ENCODE results near the gene ZBTB20.

Gene ZBTB20

DNA sequence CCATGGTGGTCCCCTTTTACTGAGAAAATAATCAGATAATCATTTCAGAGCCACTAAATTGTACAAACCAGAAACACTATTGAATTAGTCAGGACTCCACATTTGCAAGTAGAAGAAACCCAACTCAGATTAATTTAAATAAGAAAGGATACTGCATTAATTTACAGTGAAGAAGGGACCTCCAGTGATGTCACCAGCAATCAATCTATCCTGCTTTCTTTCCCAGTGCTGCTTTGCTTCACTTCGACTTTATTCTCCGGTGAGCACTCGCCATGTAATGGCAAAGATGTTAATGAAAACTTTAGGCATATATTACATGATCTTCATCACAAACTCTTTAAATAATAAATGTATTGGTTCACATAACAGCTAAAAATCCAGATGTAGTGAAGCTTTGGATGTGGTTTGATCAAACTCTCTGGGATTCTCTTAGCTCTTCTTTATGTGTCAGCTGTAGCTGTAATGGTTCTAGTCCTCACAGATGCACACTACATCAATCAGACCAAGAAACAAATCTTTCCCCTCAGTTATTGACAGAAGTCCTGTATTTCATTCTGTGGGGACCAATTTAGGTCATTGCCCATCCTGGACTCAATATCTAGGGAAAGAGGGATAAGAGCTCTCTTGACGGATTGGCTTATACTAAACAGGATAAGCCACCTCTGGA lies 14.2 kb upstream of the ZBTB20 start:
- no peak for TF ChIP-seq EZH2phosphoT487 (IDR thresholded peaks at IDR 0.05; ENCODE audit: borderline replicate concordance, low read length)
- TF ChIP-seq, protein P1, sequence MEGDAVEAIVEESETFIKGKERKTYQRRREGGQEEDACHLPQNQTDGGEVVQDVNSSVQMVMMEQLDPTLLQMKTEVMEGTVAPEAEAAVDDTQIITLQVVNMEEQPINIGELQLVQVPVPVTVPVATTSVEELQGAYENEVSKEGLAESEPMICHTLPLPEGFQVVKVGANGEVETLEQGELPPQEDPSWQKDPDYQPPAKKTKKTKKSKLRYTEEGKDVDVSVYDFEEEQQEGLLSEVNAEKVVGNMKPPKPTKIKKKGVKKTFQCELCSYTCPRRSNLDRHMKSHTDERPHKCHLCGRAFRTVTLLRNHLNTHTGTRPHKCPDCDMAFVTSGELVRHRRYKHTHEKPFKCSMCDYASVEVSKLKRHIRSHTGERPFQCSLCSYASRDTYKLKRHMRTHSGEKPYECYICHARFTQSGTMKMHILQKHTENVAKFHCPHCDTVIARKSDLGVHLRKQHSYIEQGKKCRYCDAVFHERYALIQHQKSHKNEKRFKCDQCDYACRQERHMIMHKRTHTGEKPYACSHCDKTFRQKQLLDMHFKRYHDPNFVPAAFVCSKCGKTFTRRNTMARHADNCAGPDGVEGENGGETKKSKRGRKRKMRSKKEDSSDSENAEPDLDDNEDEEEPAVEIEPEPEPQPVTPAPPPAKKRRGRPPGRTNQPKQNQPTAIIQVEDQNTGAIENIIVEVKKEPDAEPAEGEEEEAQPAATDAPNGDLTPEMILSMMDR (IDR thresholded peaks at IDR 0.05; ENCODE audit: low read depth, low read length, poor library complexity, severe bottlenecking), result no peak
- H3K79me2 ChIP-seq (ENCODE audit: control insufficient read depth, low read length), result no peaks in the 10 kb centered on the region
- no peaks in the 10 kb centered on the region for H3K36me3 ChIP-seq (ENCODE audit: control insufficient read depth, low read length)
- no peak overlapping the region for H3K27ac ChIP-seq (ENCODE audit: low read depth, low read length)
- H3K4me2 ChIP-seq (ENCODE audit: low read length), result no peak overlapping the region
- H3K27me3 ChIP-seq (ENCODE audit: control insufficient read depth, low read length), result no peaks in the 10 kb centered on the region
- no peaks in the 10 kb centered on the region for H3K9me2 ChIP-seq (replicated peaks; ENCODE audit: control insufficient read depth, low read length)
- H4K20me1 ChIP-seq (ENCODE audit: control insufficient read depth, insufficient read depth, low read depth, low read length), result no peaks in the 10 kb centered on the region
- H3K4me3 ChIP-seq (ENCODE audit: low read length), result no peak overlapping the region
- H3K4me1 ChIP-seq (ENCODE audit: control insufficient read depth, low read length), result peaks cover 9% of the 10 kb centered on the region
- H3F3A ChIP-seq (ENCODE audit: control insufficient read depth, insufficient read depth), result no peaks in the 10 kb centered on the region
- H3K9me3 ChIP-seq (ENCODE audit: control insufficient read depth, insufficient read depth, low read length), result peaks cover 8% of the 10 kb centered on the region

DNA sequence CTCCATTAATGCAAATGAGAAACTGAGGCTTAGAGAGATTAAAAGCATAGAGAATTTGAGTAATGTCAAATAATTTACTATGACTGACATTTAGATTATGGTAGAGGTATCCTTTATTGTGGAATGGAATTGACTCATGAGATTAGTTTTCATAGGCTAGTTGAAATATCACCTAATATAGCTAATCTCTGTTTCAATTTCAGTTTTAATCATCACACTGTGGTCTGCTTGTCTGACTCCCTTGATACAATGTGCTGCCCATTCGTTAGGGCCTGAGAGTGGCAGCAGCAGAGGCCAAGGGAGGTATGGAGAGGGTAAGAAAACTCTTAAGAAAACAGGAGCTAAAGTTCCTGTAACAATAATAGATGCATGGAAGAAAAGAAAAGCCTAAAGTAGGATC lies 13.2 kb upstream of the ZBTB20 start:
- H3K4me3 ChIP-seq (ENCODE audit: low read length), result no peak overlapping the region
- H3K4me2 ChIP-seq (ENCODE audit: low read length), result no peak overlapping the region
- H3K4me1 ChIP-seq (ENCODE audit: control insufficient read depth, low read length), result peaks cover 9% of the 10 kb centered on the region
- no peaks in the 10 kb centered on the region for H3K9me2 ChIP-seq (replicated peaks; ENCODE audit: control insufficient read depth, low read length)
- H3K9me3 ChIP-seq (ENCODE audit: control insufficient read depth, insufficient read depth, low read length), result peaks cover 8% of the 10 kb centered on the region
- TF ChIP-seq, protein P1 (IDR thresholded peaks at IDR 0.05; ENCODE audit: low read depth, low read length, poor library complexity, severe bottlenecking), result no peak
- TF ChIP-seq EZH2phosphoT487 (IDR thresholded peaks at IDR 0.05; ENCODE audit: borderline replicate concordance, low read length), result no peak
- no peaks in the 10 kb centered on the region for H3K79me2 ChIP-seq (ENCODE audit: control insufficient read depth, low read length)
- H3K27me3 ChIP-seq (ENCODE audit: control insufficient read depth, low read length), result no peaks in the 10 kb centered on the region
- no peaks in the 10 kb centered on the region for H3K36me3 ChIP-seq (ENCODE audit: control insufficient read depth, low read length)
- H3K27ac ChIP-seq (ENCODE audit: low read depth, low read length), result no peak overlapping the region
- H3F3A ChIP-seq (ENCODE audit: control insufficient read depth, insufficient read depth), result no peaks in the 10 kb centered on the region
- no peaks in the 10 kb centered on the region for H4K20me1 ChIP-seq (ENCODE audit: control insufficient read depth, insufficient read depth, low read depth, low read length)

DNA sequence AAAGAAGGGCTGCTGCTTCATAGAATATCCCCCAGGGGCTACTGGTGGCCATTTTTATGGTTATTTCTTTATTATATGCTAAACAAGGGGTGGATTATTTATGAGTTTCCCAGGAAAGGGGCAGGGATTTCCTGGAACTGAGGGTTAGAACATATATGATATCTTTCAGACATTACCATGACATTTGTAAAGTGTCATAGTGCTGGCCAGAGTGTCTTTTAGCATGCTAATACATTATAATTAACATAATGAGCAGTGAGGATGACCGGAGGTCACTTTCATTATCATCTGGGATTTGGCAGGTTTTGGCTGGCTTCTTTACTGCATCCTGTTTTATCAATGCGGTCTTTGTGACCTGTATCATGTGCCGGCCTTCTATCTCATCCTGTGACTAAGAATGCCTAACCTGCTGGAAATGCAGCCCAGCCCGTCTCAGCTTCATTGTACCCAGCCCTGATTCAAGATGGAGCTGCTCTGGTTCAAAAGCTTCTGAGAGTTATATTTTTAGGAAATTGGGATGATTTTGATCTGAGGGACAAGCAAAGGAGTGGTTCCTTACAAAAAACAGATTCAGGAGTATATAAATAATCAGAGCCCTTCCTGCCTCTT lies 9.1 kb upstream of the ZBTB20 start:
- TF ChIP-seq, protein P1 (IDR thresholded peaks at IDR 0.05; ENCODE audit: low read depth, low read length, poor library complexity, severe bottlenecking), result no peak
- no peak for TF ChIP-seq EZH2phosphoT487 (IDR thresholded peaks at IDR 0.05; ENCODE audit: borderline replicate concordance, low read length)
- H3K36me3 ChIP-seq (ENCODE audit: control insufficient read depth, low read length), result no peaks in the 10 kb centered on the region
- H3K79me2 ChIP-seq (ENCODE audit: control insufficient read depth, low read length), result no peaks in the 10 kb centered on the region
- peaks cover 8% of the 10 kb centered on the region for H3K9me3 ChIP-seq (ENCODE audit: control insufficient read depth, insufficient read depth, low read length)
- no peak overlapping the region for H3K4me2 ChIP-seq (ENCODE audit: low read length)
- no peaks in the 10 kb centered on the region for H3F3A ChIP-seq (ENCODE audit: control insufficient read depth, insufficient read depth)
- H3K27me3 ChIP-seq (ENCODE audit: control insufficient read depth, low read length), result no peaks in the 10 kb centered on the region
- no peak overlapping the region for H3K27ac ChIP-seq (ENCODE audit: low read depth, low read length)
- H3K4me1 ChIP-seq (ENCODE audit: control insufficient read depth, low read length), result no peaks in the 10 kb centered on the region
- no peaks in the 10 kb centered on the region for H3K9me2 ChIP-seq (replicated peaks; ENCODE audit: control insufficient read depth, low read length)
- no peak overlapping the region for H3K4me3 ChIP-seq (ENCODE audit: low read length)
- no peaks in the 10 kb centered on the region for H4K20me1 ChIP-seq (ENCODE audit: control insufficient read depth, insufficient read depth, low read depth, low read length)
